ENCODE results near the gene FUT8.

GRCh38 chr14:65718629-65719028 lies 306.1 kb downstream of the FUT8 start:
- TF ChIP-seq RAD21 (IDR thresholded peaks at IDR 0.05; ENCODE audit: low read length) (no peak), SIN3A (IDR thresholded peaks at IDR 0.05; ENCODE audit: borderline replicate concordance, low read depth, low read length) (no peak), CTCF (IDR thresholded peaks at IDR 0.05) (no peak), USF2 (IDR thresholded peaks at IDR 0.05; ENCODE audit: borderline replicate concordance, low read depth, low read length) (no peak), JUND (IDR thresholded peaks at IDR 0.05) (no peak), FOXJ3 (CRISPR knock-in tag; IDR thresholded peaks at IDR 0.05) (no peak), MAX (IDR thresholded peaks at IDR 0.05; ENCODE audit: low read depth) (no peak), POLR2AphosphoS5 (IDR thresholded peaks at IDR 0.05; ENCODE audit: low read depth, low read length) (no peak), MXI1 (IDR thresholded peaks at IDR 0.05; ENCODE audit: low read depth, low read length) (no peak), FOXM1 (IDR thresholded peaks at IDR 0.05; ENCODE audit: low read depth) (no peak), PBX3 (IDR thresholded peaks at IDR 0.05) (no peak), EP300 (IDR thresholded peaks at IDR 0.05; ENCODE audit: borderline replicate concordance in 1 of 2, low read depth in 1 of 2, low read length in 1 of 2) (no peak), NRF1 (IDR thresholded peaks at IDR 0.05; ENCODE audit: low read depth, low read length) (no peak), YY1 (IDR thresholded peaks at IDR 0.05; ENCODE audit: low read depth) (no peak)
